GM12875 (cell line): ENCODE measurements around the gene SPECC1L.

ENCODE experiments used
- H3K4me3 ChIP-seq: one replicate; pipeline ENCODE4 v1.5.1; 2011; ENCODE audit warnings: low read depth, low read length, control low read depth
- CTCF ChIP-seq: IDR thresholded peaks from 2 replicates; pipeline ENCODE4 v1.5.1; 2011; ENCODE audit warnings: low read depth, mild to moderate bottlenecking, control low read depth, inconsistent platforms, low read length, moderate library complexity, borderline replicate concordance; ENCODE audit not compliant: insufficient read depth

SPECC1L gene

GRCh38 chr22:24379536-24379935 is 108.9 kb downstream of the SPECC1L start:
- H3K4me3 ChIP-seq = no peak overlapping the region
- TF ChIP-seq CTCF = no peak

GRCh38 chr22:24380220-24380904 is 109.7 kb downstream of the SPECC1L start:
- no peak overlapping the region for H3K4me3 ChIP-seq
- no peak for TF ChIP-seq CTCF

GRCh38 chr22:24380905-24381230 is 110.2 kb downstream of the SPECC1L start:
- TF ChIP-seq CTCF = no peak
- no peak overlapping the region for H3K4me3 ChIP-seq

GRCh38 chr22:24383061-24383460 is 112.4 kb downstream of the SPECC1L start:
- no peak for TF ChIP-seq CTCF
- H3K4me3 ChIP-seq = no peak overlapping the region

- TF ChIP-seq CTCF = no peak
- no peak overlapping the region for H3K4me3 ChIP-seq
Observed at GRCh38 chr22:24384131-24384530, 113.5 kb downstream of the SPECC1L start.

- no peak for TF ChIP-seq CTCF
- no peak overlapping the region for H3K4me3 ChIP-seq
Observed at GRCh38 chr22:24386937-24387471, 116.4 kb downstream of the SPECC1L start.

GRCh38 chr22:24389680-24390079 is 119.0 kb downstream of the SPECC1L start:
- no peak overlapping the region for H3K4me3 ChIP-seq

More at GRCh38 chr22:24389680-24390079, 119.0 kb downstream of the SPECC1L start:
- TF ChIP-seq CTCF = no peak
